MM.1S (cell line): ENCODE data around the gene TMEM239.

Experiments
- CTCF ChIP-seq: fragments of 300-600 bp; sonication (generic); IDR thresholded peaks from 2 replicates; pipeline ENCODE4 v1.5.1; 2016; ENCODE audit warnings: antibody characterized with exemption, low read length, mixed read lengths
- EZH2 ChIP-seq: fragments of 300-600 bp; sonication (generic); optimal IDR thresholded peaks from 2 replicates; pipeline ENCODE3; 2017; ENCODE audit warnings: low read depth, mild to moderate bottlenecking, antibody characterized with exemption, low read length, mixed read lengths

- TF ChIP-seq CTCF (no peak), EZH2 (no peak)
These were observed 17.6 kb downstream of the TMEM239 start for GRCh38 chr20:2833761-2834160.
